BE2C (cell line): ENCODE data around the gene CCDC102B.

Experiments
- DNase-seq: peaks from one replicate; pipeline ENCODE4 v3.0.0-alpha.2; 2020
- H3K27me3 ChIP-seq: fragments of 250-450 bp; sonication (Bioruptor Pico); 2 replicates; pipeline ENCODE4 v1.5.1; 2020; ENCODE audit warnings: mild to moderate bottlenecking
- H3K36me3 ChIP-seq: fragments of 250-450 bp; sonication (Bioruptor Pico); 2 replicates; pipeline ENCODE4 v1.5.1; 2020; ENCODE audit warnings: mild to moderate bottlenecking
- H3K4me1 ChIP-seq: fragments of 250-450 bp; sonication (Bioruptor Pico); 2 replicates; pipeline ENCODE4 v1.5.1; 2020
- H3K4me3 ChIP-seq: 2 replicates; pipeline ENCODE4 v1.5.1; 2011; ENCODE audit warnings: low read depth, low read length
- H3K9me3 ChIP-seq: fragments of 250-450 bp; sonication (Bioruptor Pico); 2 replicates; pipeline ENCODE4 v1.5.1; 2020
- TF ChIP-seq, protein P1 (sequence below): IDR thresholded peaks from 2 replicates; pipeline ENCODE4 v1.5.1; 2012; ENCODE audit warnings: mild to moderate bottlenecking, low read depth, low read length

Gene CCDC102B

DNA sequence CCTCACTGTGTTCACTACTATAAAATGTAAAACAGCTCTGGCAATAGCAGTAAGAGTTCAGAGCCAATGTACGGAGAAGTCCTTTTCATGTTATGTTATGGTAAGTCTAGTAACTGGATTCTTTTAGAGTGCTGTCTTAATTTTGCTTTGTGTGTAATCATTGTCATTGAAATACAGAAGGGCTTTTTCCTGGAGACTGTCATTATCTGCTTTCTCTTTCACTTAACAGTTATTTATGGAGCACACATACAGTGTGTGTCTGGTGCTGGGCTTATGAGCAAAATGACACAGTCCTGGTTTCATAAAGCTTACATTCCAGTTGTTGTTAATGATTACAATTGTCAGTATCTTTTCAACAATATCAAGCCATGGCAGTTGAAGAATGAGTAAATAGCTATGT is 95.5 kb downstream of the CCDC102B start:
- DNase-seq: no peak
- H3K4me3 ChIP-seq: no peak overlapping the region
- no peaks in the 10 kb centered on the region for H3K4me1 ChIP-seq
- H3K36me3 ChIP-seq: no peaks in the 10 kb centered on the region
- no peaks in the 10 kb centered on the region for H3K27me3 ChIP-seq
- no peaks in the 10 kb centered on the region for H3K9me3 ChIP-seq
- TF ChIP-seq, protein P1, sequence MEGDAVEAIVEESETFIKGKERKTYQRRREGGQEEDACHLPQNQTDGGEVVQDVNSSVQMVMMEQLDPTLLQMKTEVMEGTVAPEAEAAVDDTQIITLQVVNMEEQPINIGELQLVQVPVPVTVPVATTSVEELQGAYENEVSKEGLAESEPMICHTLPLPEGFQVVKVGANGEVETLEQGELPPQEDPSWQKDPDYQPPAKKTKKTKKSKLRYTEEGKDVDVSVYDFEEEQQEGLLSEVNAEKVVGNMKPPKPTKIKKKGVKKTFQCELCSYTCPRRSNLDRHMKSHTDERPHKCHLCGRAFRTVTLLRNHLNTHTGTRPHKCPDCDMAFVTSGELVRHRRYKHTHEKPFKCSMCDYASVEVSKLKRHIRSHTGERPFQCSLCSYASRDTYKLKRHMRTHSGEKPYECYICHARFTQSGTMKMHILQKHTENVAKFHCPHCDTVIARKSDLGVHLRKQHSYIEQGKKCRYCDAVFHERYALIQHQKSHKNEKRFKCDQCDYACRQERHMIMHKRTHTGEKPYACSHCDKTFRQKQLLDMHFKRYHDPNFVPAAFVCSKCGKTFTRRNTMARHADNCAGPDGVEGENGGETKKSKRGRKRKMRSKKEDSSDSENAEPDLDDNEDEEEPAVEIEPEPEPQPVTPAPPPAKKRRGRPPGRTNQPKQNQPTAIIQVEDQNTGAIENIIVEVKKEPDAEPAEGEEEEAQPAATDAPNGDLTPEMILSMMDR: no peak

DNA sequence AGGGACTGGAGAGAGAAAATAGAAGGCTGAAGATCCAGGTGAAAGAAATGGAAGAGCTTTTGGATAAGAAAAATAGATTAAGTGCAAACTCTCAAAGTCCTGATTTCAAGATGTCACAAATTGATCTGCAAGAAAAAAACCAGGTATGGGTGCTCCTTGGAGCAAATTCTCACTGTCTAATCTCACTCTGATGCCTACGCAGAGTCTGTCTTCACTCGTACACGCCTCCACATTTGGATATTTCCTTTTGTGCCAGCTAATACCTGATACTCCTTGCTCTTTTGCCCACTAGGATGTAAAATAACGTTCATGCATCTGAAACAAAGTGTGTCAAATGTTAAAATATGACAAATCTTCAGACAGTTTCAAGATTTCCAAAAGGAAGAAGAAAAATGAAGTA is 99.4 kb downstream of the CCDC102B start:
- Histone ChIP-seq H3K9me3 (no peaks in the 10 kb centered on the region), H3K36me3 (no peaks in the 10 kb centered on the region), H3K4me3 (no peak overlapping the region), H3K27me3 (no peaks in the 10 kb centered on the region), H3K4me1 (no peaks in the 10 kb centered on the region)
- DNase-seq: no peak
- TF ChIP-seq, protein P1: no peak

DNA sequence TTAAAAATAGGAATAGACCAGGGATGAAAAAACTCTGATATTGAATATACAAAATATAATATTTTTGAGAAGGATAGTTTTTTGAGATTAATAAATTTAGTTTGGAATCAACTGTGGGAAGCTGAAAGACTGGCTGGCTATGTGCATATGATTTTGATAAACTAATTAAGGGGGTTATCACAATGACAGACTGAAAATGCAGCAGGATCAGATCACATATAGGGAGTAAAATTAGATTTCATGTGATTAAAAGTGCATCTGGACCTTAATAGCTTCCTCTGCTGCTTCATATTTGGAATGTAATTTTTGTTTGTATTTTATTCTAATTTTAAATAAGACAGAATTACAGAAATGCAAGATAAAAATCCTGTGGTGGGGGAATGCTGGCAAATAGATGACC is 111.7 kb downstream of the CCDC102B start:
- TF ChIP-seq, protein P1: no peak
- H3K27me3 ChIP-seq: no peaks in the 10 kb centered on the region
- no peaks in the 10 kb centered on the region for H3K4me1 ChIP-seq
- no peaks in the 10 kb centered on the region for H3K9me3 ChIP-seq
- no peaks in the 10 kb centered on the region for H3K36me3 ChIP-seq
- no peak for DNase-seq
- no peak overlapping the region for H3K4me3 ChIP-seq

GRCh38 chr18:68915061-68915460 is 117.2 kb downstream of the CCDC102B start:
- TF ChIP-seq, protein P1: no peak
- H3K9me3 ChIP-seq: no peaks in the 10 kb centered on the region
- no peaks in the 10 kb centered on the region for H3K36me3 ChIP-seq
- no peak for DNase-seq
- no peak overlapping the region for H3K4me3 ChIP-seq
- H3K4me1 ChIP-seq: no peaks in the 10 kb centered on the region
- H3K27me3 ChIP-seq: no peaks in the 10 kb centered on the region

DNA sequence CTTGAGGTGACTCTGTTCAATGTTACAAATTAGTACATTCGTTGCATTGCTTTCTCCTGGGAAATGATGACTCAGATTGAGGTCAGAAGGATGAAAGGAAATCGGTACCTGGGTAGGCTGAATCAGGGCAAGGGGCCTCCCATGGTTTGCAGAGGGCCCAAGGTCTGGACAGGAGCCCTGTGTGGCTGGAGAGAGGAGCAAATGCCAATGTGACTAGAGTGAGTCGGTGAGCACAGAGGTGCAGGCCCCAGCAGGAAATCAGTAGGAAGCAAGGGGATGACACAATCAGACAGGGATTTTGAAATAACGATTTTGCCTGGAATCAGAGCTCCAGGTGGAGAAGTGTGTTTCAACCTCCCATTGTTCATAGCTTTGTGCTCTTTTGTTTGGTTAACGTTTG is 118.9 kb downstream of the CCDC102B start:
- no peak overlapping the region for H3K4me3 ChIP-seq
- DNase-seq: no peak
- H3K36me3 ChIP-seq: no peaks in the 10 kb centered on the region
- no peaks in the 10 kb centered on the region for H3K27me3 ChIP-seq
- no peaks in the 10 kb centered on the region for H3K9me3 ChIP-seq
- H3K4me1 ChIP-seq: no peaks in the 10 kb centered on the region
- TF ChIP-seq, protein P1: no peak

DNA sequence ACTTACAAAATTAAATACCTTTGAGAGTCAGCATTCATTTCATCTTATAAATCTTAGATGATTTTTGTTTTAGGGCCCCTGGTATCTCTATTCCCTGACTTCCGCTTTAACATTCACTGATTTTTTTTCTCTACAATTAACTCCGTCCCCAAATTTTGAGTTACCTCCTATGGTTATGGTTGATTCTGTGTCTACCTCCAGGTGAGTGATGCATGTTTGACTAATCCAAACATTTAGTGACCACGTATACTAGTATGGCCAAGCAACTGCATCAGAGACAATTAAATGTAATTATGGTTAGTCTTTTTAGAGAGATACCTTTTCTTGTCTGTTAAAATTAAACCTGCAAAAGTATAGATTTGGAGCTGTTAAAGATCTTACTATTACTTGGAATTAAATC is 120.3 kb downstream of the CCDC102B start:
- TF ChIP-seq, protein P1: no peak
- Histone ChIP-seq H3K9me3 (no peaks in the 10 kb centered on the region), H3K4me3 (no peak overlapping the region), H3K4me1 (no peaks in the 10 kb centered on the region), H3K27me3 (no peaks in the 10 kb centered on the region), H3K36me3 (no peaks in the 10 kb centered on the region)
- no peak for DNase-seq
